Coronary artery (tissue), 2 donors: ENCODE measurements around the gene A4GALT.

Source experiments
- DNase-seq: peaks from one replicate; pipeline ENCODE4 v3.0.0-alpha.2; 2017; ENCODE audit warnings: low spot score
- H3K27ac ChIP-seq, 2 donors: fragments of 200-600 bp; sonication (generic); one replicate each; pipeline ENCODE4 v1.5.1; 2016 to 2019
- H3K4me3 ChIP-seq: fragments of 200-600 bp; sonication (generic); 2 replicates; pipeline ENCODE4 v1.5.1; 2016; ENCODE audit warnings: mild to moderate bottlenecking, moderate library complexity
- TF ChIP-seq, protein P1 (sequence below): fragments of 200-600 bp; sonication (generic); IDR thresholded peaks from one replicate; pipeline ENCODE4 v1.5.1; 2019; ENCODE audit warnings: antibody characterized with exemption

A4GALT gene

DNA sequence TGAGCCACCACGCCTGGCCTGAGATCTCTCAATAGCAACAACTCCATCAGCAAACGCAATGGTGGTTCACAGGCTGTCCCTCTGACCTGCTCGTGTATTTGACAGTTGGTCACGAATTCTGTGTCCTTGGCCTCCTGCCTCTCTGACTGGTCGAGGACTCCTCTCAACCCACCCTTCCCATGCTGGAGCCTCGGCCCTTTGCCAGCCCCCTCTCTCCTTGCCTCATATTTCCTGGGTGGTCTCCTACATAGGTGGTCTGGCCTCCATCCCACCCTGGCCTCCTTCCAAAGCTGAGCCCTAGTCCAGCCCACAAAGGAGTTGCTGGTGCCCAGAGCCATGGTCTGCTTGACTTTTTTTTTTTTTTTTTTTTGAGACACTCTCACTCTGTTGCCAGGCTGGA lies 11.4 kb upstream of the A4GALT start:
- TF ChIP-seq, protein P1, sequence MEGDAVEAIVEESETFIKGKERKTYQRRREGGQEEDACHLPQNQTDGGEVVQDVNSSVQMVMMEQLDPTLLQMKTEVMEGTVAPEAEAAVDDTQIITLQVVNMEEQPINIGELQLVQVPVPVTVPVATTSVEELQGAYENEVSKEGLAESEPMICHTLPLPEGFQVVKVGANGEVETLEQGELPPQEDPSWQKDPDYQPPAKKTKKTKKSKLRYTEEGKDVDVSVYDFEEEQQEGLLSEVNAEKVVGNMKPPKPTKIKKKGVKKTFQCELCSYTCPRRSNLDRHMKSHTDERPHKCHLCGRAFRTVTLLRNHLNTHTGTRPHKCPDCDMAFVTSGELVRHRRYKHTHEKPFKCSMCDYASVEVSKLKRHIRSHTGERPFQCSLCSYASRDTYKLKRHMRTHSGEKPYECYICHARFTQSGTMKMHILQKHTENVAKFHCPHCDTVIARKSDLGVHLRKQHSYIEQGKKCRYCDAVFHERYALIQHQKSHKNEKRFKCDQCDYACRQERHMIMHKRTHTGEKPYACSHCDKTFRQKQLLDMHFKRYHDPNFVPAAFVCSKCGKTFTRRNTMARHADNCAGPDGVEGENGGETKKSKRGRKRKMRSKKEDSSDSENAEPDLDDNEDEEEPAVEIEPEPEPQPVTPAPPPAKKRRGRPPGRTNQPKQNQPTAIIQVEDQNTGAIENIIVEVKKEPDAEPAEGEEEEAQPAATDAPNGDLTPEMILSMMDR = no peak
- no peak for DNase-seq
- H3K27ac ChIP-seq = no peak overlapping the region
- H3K4me3 ChIP-seq = no peak overlapping the region

DNA sequence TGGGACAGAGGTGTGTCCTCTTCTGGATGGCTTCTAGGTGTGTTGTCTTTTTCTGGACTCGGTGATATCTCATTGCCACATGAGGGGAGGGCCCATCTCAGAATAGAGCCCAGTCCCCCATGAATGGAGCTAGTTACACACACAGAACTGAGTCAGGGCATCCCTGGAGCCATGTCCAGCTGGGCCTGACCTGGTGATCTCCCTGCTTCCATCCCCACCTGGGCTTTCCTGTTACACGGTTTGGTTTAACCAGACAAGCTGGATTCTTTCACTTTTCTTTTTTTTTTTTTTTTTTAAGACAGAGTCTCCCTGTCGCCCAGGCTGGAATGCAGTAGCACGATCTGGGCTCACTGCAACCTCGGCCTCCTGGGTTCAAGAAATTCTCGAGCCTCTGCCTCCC lies 6.1 kb upstream of the A4GALT start:
- no peak overlapping the region for H3K27ac ChIP-seq
- H3K4me3 ChIP-seq = no peak overlapping the region
- no peak for DNase-seq
- TF ChIP-seq, protein P1 = no peak

DNA sequence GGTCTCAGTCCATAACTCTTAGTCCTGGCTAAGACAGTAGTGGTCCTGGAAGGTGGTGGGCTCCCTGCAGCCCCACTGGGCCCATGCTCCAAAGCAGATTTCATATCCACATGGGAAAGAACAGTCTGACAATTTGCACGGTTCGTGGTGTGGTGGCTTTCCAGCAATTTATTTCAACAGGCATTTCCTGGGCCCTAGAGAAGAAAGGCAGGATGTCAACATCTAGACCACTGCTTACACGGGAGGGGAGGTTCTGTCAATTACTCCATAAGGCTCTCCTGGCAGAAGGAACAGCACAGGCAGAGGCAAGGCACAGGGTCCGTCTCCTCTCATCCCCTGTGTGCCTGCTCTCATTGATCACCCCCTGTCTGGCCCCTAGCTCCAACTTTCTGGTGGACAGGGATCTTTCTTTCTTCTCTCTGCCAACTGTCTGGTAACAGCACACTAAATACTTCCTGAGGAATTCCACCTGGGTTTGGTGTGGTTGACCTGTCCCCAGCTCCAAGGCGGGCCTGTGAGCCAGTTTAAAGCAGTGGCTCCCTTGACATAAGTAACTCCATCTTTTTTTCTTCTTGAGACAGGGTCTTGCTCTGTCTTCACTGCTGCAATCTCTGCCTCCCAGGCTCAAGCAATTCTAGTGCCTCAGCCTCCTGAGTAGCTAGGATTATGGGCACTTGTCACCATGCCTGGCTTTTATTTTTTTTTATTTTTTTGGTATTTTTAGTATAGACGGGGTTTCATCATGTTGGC lies 5.1 kb upstream of the A4GALT start:
- Histone ChIP-seq H3K27ac (no peak overlapping the region), H3K4me3 (no peak overlapping the region)
- DNase-seq = no peak
- TF ChIP-seq, protein P1 = no peak

DNA sequence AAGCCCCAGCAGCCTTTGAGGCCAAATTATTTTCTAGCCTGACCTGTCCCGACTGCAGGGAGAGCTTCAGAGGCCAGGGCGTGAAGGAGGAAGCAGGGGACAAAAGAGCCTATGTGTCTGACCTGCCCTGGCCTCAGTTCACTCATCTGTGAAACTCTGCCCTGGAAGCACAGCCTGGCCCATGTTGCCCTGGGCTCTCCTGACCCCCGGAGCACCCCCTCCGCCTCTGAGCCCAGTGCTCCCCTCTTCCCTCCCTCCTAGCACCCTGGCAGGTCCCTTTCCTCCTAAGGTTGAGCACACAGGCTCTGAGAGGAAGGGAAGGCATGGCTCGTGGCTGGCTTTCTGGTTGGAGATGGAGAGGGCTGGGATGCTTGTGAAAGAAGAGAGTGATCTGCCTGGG lies 3.4 kb upstream of the A4GALT start:
- no peak for DNase-seq
- no peak overlapping the region for H3K4me3 ChIP-seq
- no peak overlapping the region for H3K27ac ChIP-seq
- TF ChIP-seq, protein P1 = no peak

DNA sequence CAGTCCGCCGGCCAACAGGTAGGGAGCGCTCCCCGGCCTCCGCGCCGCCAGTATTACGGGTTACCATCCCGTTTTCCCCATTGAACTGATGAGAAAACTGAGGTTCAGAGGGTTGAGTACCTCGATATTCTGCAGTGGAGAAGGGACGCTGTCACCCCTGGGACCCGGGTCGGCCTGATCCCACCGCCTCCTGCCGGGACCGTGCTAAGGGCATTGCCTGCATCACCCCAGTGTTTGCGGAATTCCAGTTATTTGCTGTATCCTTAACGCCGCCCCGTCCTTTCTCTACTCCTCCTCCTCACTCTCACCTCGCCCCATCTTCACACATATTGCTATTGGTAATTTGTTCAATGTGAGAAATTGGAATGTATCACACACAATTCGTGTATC lies 370 bp upstream of the A4GALT start:
- Histone ChIP-seq H3K27ac (peak overlapping the region; percentile 33 to 97), H3K4me3 (peak overlapping the region; percentile 99)
- no peak for DNase-seq

DNA sequence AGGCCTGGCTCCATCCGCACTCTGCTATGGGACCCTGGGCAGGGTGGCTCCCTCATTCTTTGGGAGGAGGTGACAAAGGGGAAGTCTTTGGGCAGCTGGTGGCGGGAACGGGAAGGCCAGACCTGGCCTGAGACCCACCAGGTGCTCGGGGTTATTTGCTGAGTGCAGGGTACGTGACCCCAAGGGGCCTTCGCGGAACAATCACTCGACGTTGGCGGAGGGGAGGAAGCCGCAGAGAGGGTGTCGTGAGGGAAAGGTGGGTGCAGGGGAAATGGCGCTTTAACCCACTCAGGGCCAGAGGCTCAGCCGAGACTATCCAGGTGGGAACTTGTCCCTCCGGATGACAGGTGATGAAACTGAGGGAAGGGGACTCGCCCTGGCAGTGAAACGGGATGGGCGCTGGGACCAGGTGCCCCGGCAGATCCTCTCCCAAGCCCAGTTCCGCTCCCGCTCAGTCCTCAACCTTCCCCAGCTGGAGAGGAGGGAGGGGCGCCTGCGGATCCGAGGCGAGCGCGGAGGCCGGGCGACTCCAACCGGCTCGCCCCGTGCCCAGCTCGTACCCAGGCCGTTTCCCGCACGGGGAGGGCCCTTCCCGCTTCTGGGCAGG lies 911 bp downstream of the A4GALT start:
- TF ChIP-seq, protein P1 = no peak
- DNase-seq = no peak
- Histone ChIP-seq H3K4me3 (peak overlapping the region; percentile 99), H3K27ac (peak overlapping the region; percentile 84 to 97)

More for the DNA sequence above, 370 bp upstream of the A4GALT start:
- TF ChIP-seq, protein P1 = no peak

DNA sequence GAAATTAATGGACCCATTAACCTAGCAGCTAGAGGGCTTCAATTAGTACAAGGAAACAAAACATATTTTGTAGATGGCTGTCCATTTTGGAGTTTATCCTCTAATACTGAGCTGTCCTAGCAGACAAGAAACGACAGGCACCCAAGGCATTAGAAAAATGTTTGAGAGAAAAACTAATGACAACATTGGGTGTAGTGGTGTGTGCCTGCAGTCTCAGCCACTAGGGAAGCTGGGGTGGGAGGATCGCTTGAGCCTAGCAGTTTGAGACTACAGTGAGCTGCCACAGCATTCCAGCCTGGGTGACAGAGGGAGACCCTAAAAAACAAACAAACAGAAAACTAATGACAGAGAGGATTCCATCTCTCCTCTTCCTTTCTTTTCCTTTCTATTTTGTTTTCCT lies 1.5 kb downstream of the A4GALT start:
- H3K27ac ChIP-seq = peak overlapping the region; percentile 84 to 97
- TF ChIP-seq, protein P1 = no peak
- no peak for DNase-seq
- H3K4me3 ChIP-seq = peak overlapping the region; percentile 99
